ENCODE data around the gene GOLM1.
"Not testable (repeated sequence)": the region's sequence is repeated elsewhere in the genome, so short reads cannot be mapped to it uniquely, and the experiment has no call there.

The GOLM1 gene, protein sequence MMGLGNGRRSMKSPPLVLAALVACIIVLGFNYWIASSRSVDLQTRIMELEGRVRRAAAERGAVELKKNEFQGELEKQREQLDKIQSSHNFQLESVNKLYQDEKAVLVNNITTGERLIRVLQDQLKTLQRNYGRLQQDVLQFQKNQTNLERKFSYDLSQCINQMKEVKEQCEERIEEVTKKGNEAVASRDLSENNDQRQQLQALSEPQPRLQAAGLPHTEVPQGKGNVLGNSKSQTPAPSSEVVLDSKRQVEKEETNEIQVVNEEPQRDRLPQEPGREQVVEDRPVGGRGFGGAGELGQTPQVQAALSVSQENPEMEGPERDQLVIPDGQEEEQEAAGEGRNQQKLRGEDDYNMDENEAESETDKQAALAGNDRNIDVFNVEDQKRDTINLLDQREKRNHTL

DNA sequence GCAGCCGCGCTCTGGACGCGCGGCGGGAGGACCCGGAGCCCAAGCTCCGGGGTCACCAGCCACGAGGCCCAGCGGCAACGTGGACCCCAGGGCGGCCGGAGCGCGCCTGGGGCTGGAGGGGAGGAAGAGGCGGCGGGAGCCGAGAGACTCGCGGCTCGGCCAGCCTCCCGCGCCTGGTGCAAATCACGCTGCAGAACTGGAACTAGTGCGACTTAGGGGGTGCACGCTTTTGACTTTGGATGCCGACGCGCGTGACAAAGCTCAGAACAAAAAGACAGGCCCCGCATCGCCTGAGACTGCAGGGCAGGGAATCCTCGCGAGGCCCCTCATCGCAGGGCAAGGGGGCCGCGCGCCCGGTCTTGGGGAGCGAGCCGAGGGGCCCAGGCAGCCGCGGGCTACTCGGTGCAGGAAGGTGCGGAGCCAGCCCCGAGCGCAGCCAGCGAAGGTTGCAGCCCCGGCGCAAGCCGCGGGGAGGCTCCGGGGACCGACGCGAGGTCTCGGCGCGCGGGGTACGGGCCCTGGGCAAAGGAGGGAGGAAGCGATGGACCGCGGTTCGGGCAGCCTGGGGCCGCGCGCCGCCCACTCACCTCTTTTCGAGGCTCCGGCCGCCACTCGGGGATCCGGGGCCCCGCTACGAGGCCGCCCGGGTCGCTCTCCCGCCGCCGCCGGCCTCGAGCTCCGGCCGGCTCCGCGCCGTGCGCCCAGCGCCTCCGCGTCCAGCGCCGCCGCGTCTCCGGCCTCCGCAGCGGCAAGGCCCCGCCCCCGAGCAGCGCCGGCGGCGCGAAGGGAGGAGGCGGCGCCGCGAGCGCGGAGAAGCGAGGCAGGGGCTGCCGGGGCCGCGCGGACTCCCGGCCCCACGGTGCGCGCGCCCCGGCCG, at the start of gene GOLM1:
Gene GOLM1, minus strand, starts transcription at position 735 of the 877 bp plus-strand sequence. CDS start 20,238 bp downstream, outside the sequence.
- no peak for DNase-seq (ENCODE audit: low read depth)

DNA sequence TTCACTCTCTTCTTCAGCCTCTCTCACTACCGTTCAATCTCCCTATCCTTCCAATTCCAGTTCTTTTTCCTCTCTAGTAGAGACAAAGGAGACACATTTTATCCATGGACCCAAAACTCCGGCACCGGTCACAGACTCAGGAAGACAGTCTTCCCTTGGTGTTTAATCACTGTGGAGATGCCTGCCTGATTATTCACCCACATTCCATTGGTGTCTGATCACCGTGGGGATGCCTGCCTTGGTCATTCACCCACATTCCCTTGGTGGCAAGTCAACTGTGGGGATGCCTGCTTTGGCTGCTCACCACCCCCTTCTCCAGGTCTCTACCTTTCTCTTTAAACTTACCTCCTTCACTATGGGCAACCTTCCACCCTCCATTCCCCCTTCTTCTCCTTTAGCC, 47.3 kb upstream of the GOLM1 start:
- DNase-seq (ENCODE audit: low read depth) = not testable (repeated sequence)

DNA sequence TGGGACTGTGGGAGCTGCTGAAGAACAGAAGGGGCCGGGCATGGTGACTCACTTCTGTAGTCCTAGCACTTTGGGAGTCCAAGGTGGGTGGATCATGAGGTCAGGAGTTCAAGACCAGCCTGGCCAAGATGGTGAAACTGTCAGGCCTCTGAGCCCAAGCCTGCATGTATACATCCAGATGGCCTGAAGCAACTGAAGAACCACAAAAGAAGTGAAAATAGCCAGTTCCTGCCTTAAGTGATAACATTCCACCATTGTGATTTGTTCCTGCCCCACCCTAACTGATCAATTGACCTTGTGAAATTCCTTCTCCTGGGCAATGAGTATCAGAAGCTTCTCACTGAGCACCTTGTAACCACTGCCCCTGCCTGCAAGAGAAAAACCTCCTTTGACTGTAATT, 46.6 kb upstream of the GOLM1 start:
- DNase-seq (ENCODE audit: low read depth) = not testable (repeated sequence)

DNA sequence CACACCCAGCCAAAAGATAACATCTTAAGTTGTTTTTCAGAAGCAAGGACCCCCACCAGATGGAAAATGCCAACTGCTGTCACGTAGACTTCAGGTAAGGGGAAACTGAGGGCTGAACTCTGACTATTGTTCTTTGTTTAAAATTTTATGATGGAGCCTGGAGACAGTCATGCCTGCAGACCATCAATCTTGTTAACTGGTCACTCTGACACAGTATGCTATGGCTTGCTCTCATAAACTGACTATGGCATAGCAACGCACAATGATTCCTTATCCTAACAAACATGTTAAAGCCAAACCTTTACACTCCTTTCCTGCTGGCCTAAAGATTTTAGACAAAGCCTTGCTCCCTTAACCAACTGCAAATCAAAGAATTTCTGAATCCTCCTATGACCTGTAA, 43.6 kb upstream of the GOLM1 start:
- DNase-seq (ENCODE audit: low read depth) = no peak

DNA sequence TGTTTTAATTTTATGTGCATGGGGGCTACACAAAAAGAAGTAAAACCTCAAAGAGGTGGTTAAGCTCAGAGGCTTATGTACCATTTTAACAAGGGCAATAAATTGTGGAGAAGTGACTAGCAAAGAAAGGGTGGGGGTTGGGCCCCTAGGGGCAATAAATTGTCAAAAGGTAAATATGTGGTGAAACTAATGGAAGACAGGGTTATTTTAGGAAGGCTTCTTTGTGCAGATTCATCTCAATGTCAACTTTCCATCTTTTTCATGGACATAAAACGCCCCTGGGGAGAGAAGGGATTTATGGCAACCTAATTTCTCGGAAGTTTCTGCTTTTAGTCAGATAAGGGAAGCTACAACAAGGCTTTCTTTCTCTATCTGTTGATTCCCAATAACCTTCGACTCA, 42.5 kb upstream of the GOLM1 start:
- no peak for DNase-seq (ENCODE audit: low read depth)

DNA sequence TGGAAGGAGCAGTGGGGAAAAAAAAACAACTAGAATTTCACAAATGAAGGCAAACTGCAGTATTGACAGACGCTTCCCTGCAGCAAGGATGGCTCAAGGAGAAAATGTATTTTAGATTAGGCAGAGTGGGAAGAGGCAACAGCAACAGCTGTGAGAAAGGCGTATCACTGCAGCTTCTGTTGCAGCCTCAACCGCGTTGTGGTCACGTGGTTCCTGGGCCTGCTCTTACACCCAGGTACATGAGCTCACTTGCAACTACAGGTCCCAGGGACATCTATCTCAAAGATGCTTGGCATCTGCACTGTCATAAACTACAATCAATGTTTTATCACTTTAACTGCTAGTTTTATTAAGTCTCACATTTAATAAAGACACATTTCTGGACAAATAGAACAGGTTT, 36.0 kb upstream of the GOLM1 start:
- no peak for DNase-seq (ENCODE audit: low read depth)

DNA sequence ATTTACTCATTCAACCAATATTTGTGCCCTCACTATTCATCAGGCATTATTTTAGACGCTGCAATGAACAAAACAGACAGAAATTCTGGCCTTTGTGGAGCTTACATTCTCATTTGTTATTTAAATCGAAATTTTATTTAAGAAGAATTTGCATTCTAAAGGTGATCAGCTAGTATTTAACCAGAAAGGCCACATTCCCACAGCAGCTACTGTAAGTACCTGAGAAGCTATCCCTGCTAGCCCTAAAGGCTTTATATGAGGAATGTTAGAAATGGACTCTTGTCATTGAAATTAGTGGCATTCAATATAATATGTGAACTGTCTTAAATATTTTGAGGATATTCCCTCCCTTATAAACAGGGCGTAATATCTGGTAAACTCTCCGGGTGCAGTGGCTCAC, 35.0 kb upstream of the GOLM1 start:
- no peak for DNase-seq (ENCODE audit: low read depth)

DNA sequence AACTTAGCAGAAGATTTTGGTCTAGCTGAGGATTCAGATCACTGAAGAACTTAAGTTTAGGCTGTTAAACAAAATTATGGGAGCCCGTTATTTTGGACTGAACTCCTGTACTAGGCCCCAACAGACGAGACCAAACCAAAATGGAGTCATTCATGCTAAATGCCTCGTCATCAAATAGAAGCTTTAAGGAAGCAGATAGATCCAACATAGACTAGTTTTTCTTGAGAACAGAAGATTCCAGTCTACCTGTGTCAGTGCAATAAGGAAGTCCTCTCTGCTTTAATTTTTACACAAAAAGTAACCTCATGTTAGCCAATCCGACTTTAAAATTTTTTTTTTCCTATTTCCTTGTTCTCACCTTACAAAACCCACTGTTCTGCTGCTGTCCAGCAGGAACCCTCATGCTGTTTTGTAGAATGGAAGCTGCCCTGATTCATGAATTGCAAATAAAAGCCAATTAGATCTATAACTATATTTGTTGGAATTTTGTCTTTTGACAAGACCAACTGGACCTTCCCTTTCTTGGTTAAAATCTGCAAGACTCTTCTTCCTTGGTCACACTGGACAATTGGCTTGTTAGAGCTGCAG, 29.0 kb upstream of the GOLM1 start:
- no peak for DNase-seq (ENCODE audit: low read depth)

DNA sequence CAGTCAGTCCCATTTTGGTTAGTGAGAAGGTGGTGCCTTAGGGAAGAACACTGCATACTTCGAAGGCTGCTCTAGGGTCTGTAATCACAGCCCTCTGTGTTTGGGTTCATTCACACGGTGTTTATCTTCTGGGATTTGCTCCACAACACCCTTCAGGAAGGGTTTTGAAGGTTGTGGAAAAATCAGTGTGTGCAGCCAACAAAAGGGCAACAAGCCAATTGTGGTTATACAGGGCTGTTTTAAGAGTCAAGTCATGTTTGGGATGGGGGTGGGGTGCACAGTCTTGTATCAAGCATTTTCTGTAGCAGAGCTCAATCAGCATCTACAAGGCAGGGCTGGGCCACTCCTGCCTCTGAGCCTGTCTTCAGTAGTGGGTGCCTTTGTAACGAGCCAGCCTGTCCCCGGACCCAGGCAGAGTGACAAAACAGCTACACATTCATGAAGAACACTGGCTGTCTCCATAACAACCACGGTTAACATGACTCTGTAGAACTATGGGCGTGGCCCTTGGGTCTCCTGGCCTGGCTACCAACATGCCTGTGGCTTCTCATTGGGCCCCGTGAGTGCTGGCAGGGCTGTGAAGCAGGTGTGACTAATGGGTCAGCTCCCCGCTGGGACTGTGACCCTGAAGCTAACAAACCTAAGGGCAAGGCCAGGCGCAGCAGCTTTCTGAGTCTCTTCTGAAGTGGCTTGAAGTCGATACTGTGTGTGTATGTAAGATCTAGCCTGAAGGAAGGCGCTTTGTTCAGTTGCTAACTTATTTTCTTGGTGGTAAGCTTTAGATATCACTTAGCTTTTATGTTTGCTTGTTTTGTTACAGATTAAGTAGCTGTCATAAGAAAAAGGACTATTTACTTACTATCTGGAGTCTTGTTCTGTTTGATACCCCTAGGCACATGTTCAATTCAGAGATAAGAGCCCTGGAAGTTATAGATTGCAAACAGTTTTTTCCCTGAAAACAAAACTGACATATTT, 27.9 kb upstream of the GOLM1 start:
- DNase-seq (ENCODE audit: low read depth) = peak; percentile 32

DNA sequence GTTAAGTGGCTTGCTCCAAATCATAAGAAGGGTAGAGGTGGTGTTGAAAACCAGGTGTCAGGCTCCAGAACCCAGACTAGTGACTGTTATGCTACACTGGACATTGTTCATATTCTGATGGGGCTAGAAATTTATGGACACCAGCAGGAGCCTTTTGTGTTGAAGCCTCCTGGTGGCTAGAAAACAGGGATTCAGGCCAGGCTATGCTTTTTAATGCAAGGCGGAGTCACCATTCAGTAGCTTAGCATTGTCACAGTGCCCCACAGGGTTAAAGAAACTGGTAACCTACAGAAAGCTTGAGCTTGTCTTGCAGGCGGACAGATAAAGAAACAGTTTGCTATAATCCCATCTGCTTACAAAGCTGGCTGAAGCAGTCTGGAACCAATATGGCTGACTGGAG, 23.0 kb upstream of the GOLM1 start:
- DNase-seq (ENCODE audit: low read depth) = no peak

DNA sequence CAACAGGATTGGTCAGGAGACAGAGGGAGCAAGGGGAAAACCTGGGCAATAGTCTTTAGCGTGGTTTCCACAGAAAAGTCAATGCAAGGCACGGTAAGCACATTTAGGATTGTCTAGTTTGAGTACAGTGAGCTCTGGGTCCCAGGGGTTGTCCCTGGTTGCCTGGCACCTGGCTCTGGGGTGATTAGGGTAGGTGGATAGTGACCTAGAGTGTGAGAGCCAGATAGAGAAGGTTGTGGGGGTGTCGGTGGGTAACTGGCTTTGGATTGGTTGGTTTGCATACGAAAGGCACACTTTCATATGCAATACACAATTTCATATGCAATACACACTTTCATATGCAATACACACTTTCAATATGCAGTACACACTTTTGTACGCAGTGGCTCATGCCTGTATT, 20.1 kb upstream of the GOLM1 start:
- no peak for DNase-seq (ENCODE audit: low read depth)

DNA sequence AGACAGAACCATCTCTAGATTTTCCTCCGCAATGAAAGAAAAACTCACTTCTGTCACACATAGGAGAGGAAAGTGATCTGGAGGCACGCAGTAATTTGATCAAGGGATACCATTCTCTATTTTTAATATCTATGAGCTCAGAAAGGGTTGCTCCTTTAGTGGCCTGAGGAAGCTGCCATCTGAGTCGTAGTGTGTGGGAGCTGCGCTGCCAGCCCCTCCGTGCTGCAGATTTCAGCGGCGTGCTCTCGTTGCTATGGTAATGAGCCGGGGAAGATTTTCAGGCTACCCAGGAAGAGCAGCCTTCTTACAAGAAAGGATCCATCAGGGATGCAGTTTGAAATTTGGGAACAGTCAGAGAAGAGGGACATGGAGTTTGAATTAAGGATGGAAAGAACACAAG, 17.1 kb upstream of the GOLM1 start:
- DNase-seq (ENCODE audit: low read depth) = no peak

DNA sequence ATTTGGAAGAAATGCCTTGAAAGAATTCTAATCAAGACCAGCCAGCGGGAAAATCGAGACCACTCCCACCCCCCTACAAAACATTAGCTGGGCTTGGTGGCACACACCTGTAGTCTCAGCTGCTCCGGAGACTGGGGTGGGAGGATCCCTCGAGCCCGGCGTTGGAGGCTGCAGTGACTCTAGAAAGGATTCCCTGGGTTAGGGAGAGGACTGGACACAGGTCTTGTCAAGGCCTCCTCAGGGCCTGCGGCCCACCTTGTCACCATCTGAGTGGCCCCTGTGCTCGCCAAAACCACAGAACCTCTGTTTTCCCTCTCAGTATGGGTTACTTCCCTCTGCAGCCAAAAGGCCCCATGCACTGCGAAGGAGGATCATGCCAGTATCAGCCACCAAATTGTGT, 16.5 kb upstream of the GOLM1 start:
- no peak for DNase-seq (ENCODE audit: low read depth)

DNA sequence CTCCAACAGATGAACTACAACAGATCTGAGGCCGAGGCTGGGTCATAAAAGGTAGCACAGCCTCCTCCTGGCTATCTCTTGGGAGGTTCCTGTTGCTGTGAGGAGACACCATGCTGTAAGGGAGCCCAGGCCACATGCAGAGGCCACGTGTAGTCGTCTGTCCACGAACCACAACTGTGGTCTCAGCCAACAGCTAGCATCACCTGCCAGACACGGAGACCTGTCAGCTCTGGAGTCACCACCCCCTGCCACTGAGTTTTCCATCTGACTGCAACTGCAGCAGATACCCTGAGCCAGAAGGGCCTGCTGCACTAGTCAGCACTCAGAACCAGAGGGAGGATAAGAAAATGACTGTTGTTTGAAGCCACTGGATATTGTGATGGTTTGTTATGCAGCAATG, 12.7 kb upstream of the GOLM1 start:
- DNase-seq (ENCODE audit: low read depth) = no peak

DNA sequence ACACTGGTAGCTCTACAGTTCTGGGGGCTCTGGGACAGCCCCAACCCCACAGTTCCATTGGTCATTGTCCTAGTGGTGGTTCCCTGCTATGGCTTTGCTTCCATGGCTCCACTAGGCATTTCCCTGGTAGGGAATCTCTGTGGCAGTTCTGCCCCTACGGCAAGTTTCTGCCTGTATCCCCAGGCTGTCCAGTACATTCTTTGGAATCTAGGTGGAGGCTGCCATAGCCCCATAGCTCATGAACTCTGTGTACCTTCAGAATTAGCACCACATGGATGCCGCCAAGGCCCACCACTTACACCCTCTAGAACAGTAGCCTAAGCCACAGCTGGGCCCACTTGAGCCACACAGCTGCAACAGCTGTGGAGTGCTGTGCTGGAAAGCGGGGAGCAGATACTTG, 3.3 kb upstream of the GOLM1 start:
- no peak for DNase-seq (ENCODE audit: low read depth)

DNA sequence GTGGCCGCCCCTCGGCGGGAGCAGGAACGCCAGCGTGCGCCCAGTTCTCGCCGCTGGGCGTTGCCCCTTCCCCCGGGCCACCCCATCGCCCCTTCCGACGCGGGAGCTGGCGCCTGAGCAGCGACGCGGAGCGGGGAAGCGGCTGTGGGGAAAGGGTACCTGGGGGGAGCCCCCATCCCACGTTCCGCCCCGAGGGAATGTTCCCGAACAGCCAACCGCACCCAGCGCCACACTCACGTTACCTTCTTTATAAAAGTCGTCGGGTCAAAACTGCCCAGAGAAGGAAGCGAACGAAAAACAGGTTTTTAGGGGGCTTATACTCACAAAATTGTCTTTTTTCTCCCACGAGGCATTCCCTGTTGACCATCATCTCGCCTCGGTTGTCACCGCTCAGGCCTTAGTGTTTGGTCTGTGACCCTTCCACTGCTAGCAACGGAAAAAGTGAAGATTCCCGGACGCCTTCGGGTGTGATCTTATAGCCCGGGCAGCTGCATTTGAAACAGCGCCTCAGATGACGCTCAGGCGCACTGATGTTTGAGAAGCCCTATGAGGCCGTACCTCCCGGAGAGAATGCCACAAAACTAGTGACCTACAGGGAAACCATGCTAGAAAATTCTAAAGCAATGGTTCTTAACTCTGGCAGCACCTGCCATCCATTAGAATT, 475 bp upstream of the GOLM1 start:
- no peak for DNase-seq (ENCODE audit: low read depth)

DNA sequence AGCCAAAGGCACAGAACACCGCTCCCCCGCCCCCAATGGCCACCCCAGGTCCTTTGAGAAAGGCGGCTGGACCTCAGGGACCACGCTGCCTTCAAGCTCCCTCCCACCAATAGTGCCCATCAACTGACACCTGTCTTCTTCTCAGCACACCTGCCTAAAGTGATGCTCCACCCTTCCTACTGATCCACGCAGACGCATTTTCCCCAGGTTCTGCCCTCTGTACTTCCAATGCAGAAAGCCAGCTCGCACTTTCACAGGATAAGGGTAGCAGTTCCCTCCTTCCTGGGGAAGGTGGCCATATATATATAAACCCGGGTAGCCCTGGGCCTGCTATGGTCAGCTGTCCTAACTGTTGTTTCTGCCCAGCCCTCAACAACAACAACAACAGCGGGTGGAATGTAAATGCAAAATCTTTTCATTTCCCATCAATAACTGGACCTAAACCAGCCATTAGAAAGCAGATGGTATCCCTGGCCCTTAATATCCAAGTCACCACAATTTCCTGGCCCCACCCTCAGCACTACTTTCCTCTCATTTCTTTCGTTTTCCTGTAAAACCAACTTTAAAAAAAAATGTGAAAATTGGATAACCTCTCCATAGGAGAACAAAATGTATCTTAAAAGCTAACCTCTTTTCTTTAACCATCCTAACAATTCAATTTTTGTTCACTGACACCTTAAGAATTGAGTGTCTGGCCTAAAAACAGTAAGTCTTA, 1.7 kb downstream of the GOLM1 start:
- DNase-seq (ENCODE audit: low read depth) = no peak

DNA sequence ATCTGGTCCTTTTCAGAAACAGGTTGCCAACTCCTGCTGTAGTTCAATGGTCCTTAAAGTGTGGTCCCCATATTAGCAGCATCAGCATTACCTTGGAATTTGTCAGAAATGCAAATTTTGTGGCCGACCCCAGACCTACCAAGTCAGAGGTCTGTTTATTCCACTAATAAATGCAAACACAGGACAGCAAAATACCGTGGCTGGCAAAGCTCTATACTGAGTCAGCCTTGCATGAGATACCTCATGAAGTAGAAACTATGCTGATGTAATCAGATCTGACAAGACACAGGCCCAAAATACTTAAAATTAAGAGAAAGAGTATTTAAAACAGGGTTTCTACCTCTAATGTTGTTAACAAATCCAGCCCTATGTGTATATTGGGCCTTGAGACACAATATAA, 3.0 kb downstream of the GOLM1 start:
- DNase-seq (ENCODE audit: low read depth) = no peak

DNA sequence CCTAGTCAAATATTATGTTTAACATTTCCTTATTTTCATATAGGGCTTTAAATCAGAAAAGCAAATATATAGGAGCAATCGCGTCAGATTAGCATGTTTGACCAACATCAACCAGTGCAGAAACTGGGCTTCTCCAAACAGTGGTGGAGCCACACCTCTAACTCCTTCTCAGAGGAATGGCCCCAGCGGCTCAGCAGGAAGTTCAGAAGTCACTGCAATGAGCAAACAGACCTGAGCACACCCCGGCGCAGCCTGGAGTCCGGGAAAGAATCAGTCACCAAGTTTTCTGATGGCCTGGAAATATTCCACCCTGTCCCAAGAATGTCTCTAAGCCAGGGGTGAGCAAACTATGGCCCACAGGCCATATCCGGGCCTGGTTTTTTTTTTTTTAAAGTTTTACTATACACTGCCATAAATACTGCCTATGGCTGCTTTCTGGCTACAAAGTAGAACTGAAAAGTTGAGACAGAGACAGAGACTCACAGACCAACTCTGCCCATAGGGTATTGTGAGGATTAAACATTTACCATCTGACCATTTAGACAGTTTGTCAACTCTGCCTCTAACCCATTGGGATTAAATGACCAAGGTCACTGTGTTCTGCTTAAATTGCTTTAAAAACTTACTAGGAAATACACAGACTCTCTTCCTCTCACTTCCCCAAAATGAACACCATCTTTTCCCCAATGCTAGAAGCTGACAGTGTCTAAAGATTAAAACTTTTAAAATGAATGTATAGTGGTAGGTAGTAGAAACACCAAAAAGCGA, 5.4 kb downstream of the GOLM1 start:
- DNase-seq (ENCODE audit: low read depth) = no peak

DNA sequence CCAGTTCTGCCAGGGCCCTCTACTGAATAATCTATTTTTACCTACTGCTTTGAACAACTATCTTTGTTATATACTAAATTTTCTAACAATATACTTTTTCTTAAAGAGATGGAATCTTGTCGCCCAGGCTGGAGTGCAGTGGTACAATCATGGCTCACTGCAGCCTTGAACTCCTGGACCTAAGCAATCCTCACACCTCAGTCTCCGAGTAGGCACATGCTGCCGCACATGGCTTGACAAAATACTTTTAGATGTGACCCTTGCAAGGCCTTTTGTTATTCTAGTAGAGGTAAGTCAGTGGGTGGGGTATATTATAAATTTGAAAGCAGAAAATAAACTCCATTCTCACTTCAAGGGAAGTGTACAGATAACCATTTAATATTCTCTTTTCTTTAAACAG, 7.9 kb downstream of the GOLM1 start:
- DNase-seq (ENCODE audit: low read depth) = no peak
